Measurements from ENCODE around the gene RPS26. TPM values are rescaled to one million over a fixed set of nuclear protein-coding genes. Genes with fewer than 3 reads are reported as not detected.

RPS26 gene
- total and polyA plus RNA-seq, 9 of the 15 experiments (the other 6 are each of a cell fraction or from before 2014, with no cell fraction given) = 70.2 to 1,589 (median 852) TPM

GRCh38 chr12:56010111-56010570 is 31.6 kb upstream of the RPS26 start (continued):
- TF ChIP-seq ZNF518B (CRISPR knock-in tag; IDR thresholded peaks at IDR 0.05) = no peak
- TF ChIP-seq HMGXB4 (CRISPR knock-in tag; IDR thresholded peaks at IDR 0.05) = no peak
- peak; percentile 76; the same call in 1 of the 2 replicates for TF ChIP-seq ZNF766 (CRISPR knock-in tag; conservative IDR thresholded peaks at IDR 0.05)
- TF ChIP-seq FOXK1 (CRISPR knock-in tag; IDR thresholded peaks at IDR 0.05; ENCODE audit: borderline replicate concordance) = no peak
- peak; percentile 24 for TF ChIP-seq CCNT2 (IDR thresholded peaks at IDR 0.05; ENCODE audit: borderline replicate concordance, extremely low read depth, insufficient read length, low read depth, low read length)
- no peak for TF ChIP-seq LARP7 (IDR thresholded peaks at IDR 0.05)
- TF ChIP-seq SREBF2 (CRISPR knock-in tag; IDR thresholded peaks at IDR 0.05) = no peak
- TF ChIP-seq SMARCE1 (IDR thresholded peaks at IDR 0.05) = peak; percentile 31; the same call in 1 of the 2 replicates
- TF ChIP-seq MEIS2 (IDR thresholded peaks at IDR 0.05; ENCODE audit: partially characterized antibody) = peak; percentile 82
- TF ChIP-seq WHSC1 (IDR thresholded peaks at IDR 0.05; ENCODE audit: low read length) = no peak
- no peak for TF ChIP-seq BDP1 (IDR thresholded peaks at IDR 0.05; ENCODE audit: insufficient read depth, insufficient read length)
- no peak for TF ChIP-seq HNRNPK (IDR thresholded peaks at IDR 0.05; ENCODE audit: low read depth, low read length, poor library complexity, severe bottlenecking)
- TF ChIP-seq ZNF239 (CRISPR knock-in tag; IDR thresholded peaks at IDR 0.05) = peak; percentile 51
- TF ChIP-seq IFI16 (CRISPR knock-in tag; IDR thresholded peaks at IDR 0.05) = no peak
- TF ChIP-seq TRIM24 (IDR thresholded peaks at IDR 0.05) = peak in 1 of 2 experiments; percentile 44; a peak in 1 of 4 replicates
- TF ChIP-seq GTF2F1 (IDR thresholded peaks at IDR 0.05; ENCODE audit: low read depth, low read length) = no peak
- 0 out of 2 replicates have a peak, but pooled peaks have one; percentile 10 for TF ChIP-seq ZNF561 (CRISPR knock-in tag; conservative IDR thresholded peaks at IDR 0.05)
- no peak for TF ChIP-seq E2F4 (CRISPR knock-in tag; IDR thresholded peaks at IDR 0.05; ENCODE audit: low read depth)
- no peak for TF ChIP-seq ZBTB43 (CRISPR knock-in tag; IDR thresholded peaks at IDR 0.05)
- TF ChIP-seq, protein P1, sequence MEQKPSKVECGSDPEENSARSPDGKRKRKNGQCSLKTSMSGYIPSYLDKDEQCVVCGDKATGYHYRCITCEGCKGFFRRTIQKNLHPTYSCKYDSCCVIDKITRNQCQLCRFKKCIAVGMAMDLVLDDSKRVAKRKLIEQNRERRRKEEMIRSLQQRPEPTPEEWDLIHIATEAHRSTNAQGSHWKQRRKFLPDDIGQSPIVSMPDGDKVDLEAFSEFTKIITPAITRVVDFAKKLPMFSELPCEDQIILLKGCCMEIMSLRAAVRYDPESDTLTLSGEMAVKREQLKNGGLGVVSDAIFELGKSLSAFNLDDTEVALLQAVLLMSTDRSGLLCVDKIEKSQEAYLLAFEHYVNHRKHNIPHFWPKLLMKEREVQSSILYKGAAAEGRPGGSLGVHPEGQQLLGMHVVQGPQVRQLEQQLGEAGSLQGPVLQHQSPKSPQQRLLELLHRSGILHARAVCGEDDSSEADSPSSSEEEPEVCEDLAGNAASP (IDR thresholded peaks at IDR 0.05) = no peak
- TF ChIP-seq ZNF830 (CRISPR knock-in tag; IDR thresholded peaks at IDR 0.05) = no peak
